ENCODE results near the gene HDGF.

DNA sequence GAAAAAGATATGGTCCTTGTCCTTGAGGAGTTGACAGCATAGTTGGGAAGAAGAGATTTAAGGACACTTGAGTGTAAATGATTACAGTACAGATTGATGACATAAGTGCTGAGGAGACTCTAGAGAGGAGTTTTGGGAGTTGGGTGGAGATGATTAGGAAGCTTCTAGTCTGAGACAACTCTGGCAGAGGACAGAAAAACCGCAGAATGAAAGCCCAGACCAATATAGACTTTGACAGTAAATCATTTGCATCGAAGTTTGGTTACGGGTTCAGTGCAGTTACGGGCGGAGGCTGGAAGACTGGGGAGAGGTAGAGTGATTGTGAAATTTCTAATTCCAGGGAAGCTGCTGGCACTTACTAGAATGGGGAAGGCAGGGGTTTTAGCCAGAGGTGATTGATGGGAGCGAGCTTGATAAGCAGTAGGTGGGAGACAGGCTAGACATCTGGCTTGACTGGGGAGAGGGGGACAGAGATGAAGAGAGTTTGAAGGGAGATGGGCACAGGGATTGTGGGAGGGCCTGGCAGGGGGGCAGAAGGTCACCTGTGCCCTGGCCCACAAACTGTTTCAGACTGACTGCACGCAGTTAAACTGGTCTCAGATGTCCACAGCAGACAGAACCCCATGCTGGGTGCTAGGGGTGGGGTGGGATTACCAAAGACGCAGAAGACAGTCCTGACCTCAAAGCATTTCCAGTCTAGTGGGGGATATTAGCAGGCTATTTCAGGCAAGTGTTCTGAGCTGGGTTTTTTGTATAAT lies 45.0 kb upstream of the HDGF start:
- TF ChIP-seq CTBP1 (IDR thresholded peaks at IDR 0.05; ENCODE audit: borderline replicate concordance): no peak
- TF ChIP-seq SP1 (IDR thresholded peaks at IDR 0.05): no peak
- TF ChIP-seq FOXK2 (IDR thresholded peaks at IDR 0.05): no peak
- TF ChIP-seq LEF1 (IDR thresholded peaks at IDR 0.05; ENCODE audit: borderline replicate concordance): no peak
- no peak for TF ChIP-seq FOXM1 (IDR thresholded peaks at IDR 0.05; ENCODE audit: borderline replicate concordance)
- TF ChIP-seq FOXA1 (IDR thresholded peaks at IDR 0.05): no peak
- TF ChIP-seq NFRKB (IDR thresholded peaks at IDR 0.05): no peak
- no peak for TF ChIP-seq TARDBP (IDR thresholded peaks at IDR 0.05)
- no peak for TF ChIP-seq ZNF384 (IDR thresholded peaks at IDR 0.05)
